ENCODE measurements around the gene PDE10A. TPM values are rescaled to one million over a fixed set of nuclear protein-coding genes. Genes with fewer than 3 reads are reported as not detected.

The PDE10A gene
- total and polyA plus RNA-seq, 9 of the 15 experiments (the other 6 are each of a cell fraction or from before 2014, with no cell fraction given): 0.04 TPM; not detected in 8

GRCh38 chr6:165559632-165560031 is 103.4 kb downstream of the PDE10A start:
- ChIA-PET CTCF (ENCODE audit: low intra/inter-chr PET ratio) (no interaction called here), POLR2A (no interaction called here)
- Histone ChIP-seq H3K4me3 (no peak overlapping the region), H3K79me2 (ENCODE audit: control insufficient read depth, insufficient read depth, low read length) (no peaks in the 10 kb centered on the region), H3K36me3 (ENCODE audit: control insufficient read depth, insufficient read depth, low read length) (no peaks in the 10 kb centered on the region), H2AFZ (ENCODE audit: low read depth, low read length) (no peak overlapping the region), H3K9me3 (replicated peaks; ENCODE audit: control insufficient read depth, insufficient read depth, low read depth, low read length) (no peaks in the 10 kb centered on the region), H3K27ac (ENCODE audit: extremely low read depth, low read depth, low read length) (no peak overlapping the region), H4K20me1 (replicated peaks; ENCODE audit: control insufficient read depth, insufficient read depth, low read length) (no peaks in the 10 kb centered on the region), H3K4me1 (replicated peaks in 1 of 2; ENCODE audit: control insufficient read depth in 2 of 2, insufficient read depth in 2 of 2, low read length in 2 of 2) (no peaks in the 10 kb centered on the region), H3K9me1 (ENCODE audit: control insufficient read depth, insufficient read depth, low read length) (no peaks in the 10 kb centered on the region), H3K9ac (ENCODE audit: insufficient read depth in 1 of 2, low read depth in 2 of 2, low read length in 2 of 2) (no peak overlapping the region), H3K4me2 (ENCODE audit: insufficient read depth, low read length) (no peak overlapping the region), H3K27me3 (ENCODE audit: control insufficient read depth in 2 of 2, insufficient read depth in 2 of 2, low read length in 2 of 2) (no peaks in the 10 kb centered on the region)
- no TSS peak for BruUV-seq (replicated peaks)
- intact Hi-C loops (cut with micrococcal nuclease): no loop called here
- ATAC-seq (no peak), DNase-seq (ENCODE audit: extremely low read depth in 1 of 4, low spot score in 3 of 4) (no peak), FAIRE-seq (no peak)
- in situ Hi-C loops (cut with MboI): no loop called here
- no peak for TF ChIP-seq ELF1 (tag; IDR thresholded peaks at IDR 0.05)
- no peak for TF ChIP-seq KDM2B (CRISPR knock-in tag; IDR thresholded peaks at IDR 0.05)
- TF ChIP-seq EP300 (IDR thresholded peaks at IDR 0.05; ENCODE audit: low read length): no peak
- TF ChIP-seq NKRF (IDR thresholded peaks at IDR 0.05; ENCODE audit: borderline replicate concordance): no peak
- TF ChIP-seq ZFP36 (IDR thresholded peaks at IDR 0.05; ENCODE audit: low read depth, low read length, partially characterized antibody): peak; percentile 41
- TF ChIP-seq ZBTB49 (CRISPR knock-in tag; IDR thresholded peaks at IDR 0.05; ENCODE audit: borderline replicate concordance): no peak
- TF ChIP-seq NR2C1 (IDR thresholded peaks at IDR 0.05): no peak
- TF ChIP-seq NR2C1 (tag; IDR thresholded peaks at IDR 0.05): no peak
- no peak for TF ChIP-seq ZNF518B (CRISPR knock-in tag; IDR thresholded peaks at IDR 0.05)
- no peak for TF ChIP-seq FOXP1 (CRISPR knock-in tag; IDR thresholded peaks at IDR 0.05)
- WGBS (ENCODE audit: insufficient coverage, low coverage, missing lambda C conversion rate): 0% methylated on average over 7 of the region's 7 CpGs
